IMR-90 (cell line): ENCODE data around the gene UBXN1. TPM values are rescaled to one million over a fixed set of nuclear protein-coding genes. Genes with fewer than 3 reads are reported as not detected.

Experiments used
- ATAC-seq: fragments of 200-7000 bp; cut with Tn5 transposase; 2 replicates; pipeline ENCODE4 v1.9.1; 2020; ENCODE audit warnings: low read depth, mild to moderate bottlenecking, moderate library complexity
- BruUV-seq: library from RNA; stranded (reverse); fragments of 400-500 nt; replicated peaks from 2 replicates; lab custom pipeline; 2021; lab: Mats Ljungman, UMichigan
- CTCF ChIA-PET: fragments of 300-600 bp; formaldehyde crosslinking; extraction: SDS; loops from one replicate; lab custom pipeline; 2021; ENCODE audit warnings: antibody characterized with exemption; lab: Yijun Ruan, JAX
- POLR2A ChIA-PET: fragments of 300-600 bp; sonication (Branson Sonifier 250); formaldehyde crosslinking; loops from one replicate; lab custom pipeline; 2022; ENCODE audit warnings: antibody characterized with exemption; ENCODE audit not compliant: unreplicated experiment; lab: Charles Lee
- DNase-seq: peaks from one replicate; pipeline ENCODE4 v3.0.0; 2013
- H2AFZ ChIP-seq: replicated peaks from 2 replicates; pipeline ENCODE3; 2013; ENCODE audit warnings: low read length, mild to moderate bottlenecking; ENCODE audit not compliant: poor library complexity
- H2AK5ac ChIP-seq: 2 replicates; pipeline ENCODE4 v1.6.1; 2013; ENCODE audit warnings: low read depth, low read length, inconsistent platforms
- H2AK9ac ChIP-seq: replicated peaks from 2 replicates; pipeline ENCODE3; 2013; ENCODE audit warnings: mild to moderate bottlenecking, low read depth, low read length, moderate library complexity; ENCODE audit not compliant: poor library complexity
- H2BK120ac ChIP-seq: 2 replicates; pipeline ENCODE4 v1.6.1; 2013; ENCODE audit warnings: low read depth, low read length, inconsistent platforms
- H2BK15ac ChIP-seq: 3 replicates; pipeline ENCODE4 v1.6.1; 2013; ENCODE audit warnings: low read depth, low read length, inconsistent platforms
- H2BK20ac ChIP-seq: 2 replicates; pipeline ENCODE4 v1.6.1; 2013; ENCODE audit warnings: low read depth, mild to moderate bottlenecking, inconsistent platforms, low read length, moderate library complexity
- H2BK5ac ChIP-seq: 2 replicates; pipeline ENCODE4 v1.6.1; 2013; ENCODE audit warnings: mild to moderate bottlenecking, low read depth, low read length, inconsistent platforms; ENCODE audit not compliant: poor library complexity, severe bottlenecking
- H3K14ac ChIP-seq: replicated peaks from 2 replicates; pipeline ENCODE4 v1.6.1; 2013; ENCODE audit warnings: low read depth, low read length, inconsistent platforms
- H3K18ac ChIP-seq: 2 replicates; pipeline ENCODE4 v1.6.1; 2013; ENCODE audit warnings: low read depth, low read length, control low read depth
- H3K23ac ChIP-seq: 2 replicates; pipeline ENCODE4 v1.6.1; 2013; ENCODE audit warnings: low read depth, low read length, inconsistent platforms
- H3K27ac ChIP-seq: 2 replicates; pipeline ENCODE4 v1.5.1; 2013; ENCODE audit warnings: mild to moderate bottlenecking, control low read depth, low read length; ENCODE audit not compliant: insufficient read depth
- H3K27me3 ChIP-seq: 2 replicates; pipeline ENCODE4 v1.6.1; 2013; ENCODE audit warnings: low read length; ENCODE audit not compliant: control insufficient read depth, insufficient read depth
- H3K36me3 ChIP-seq: 2 replicates; pipeline ENCODE4 v1.6.1; 2013; ENCODE audit warnings: low read length, mixed read lengths; ENCODE audit not compliant: control insufficient read depth, insufficient read depth
- H3K4ac ChIP-seq: 2 replicates; pipeline ENCODE4 v1.6.1; 2013; ENCODE audit warnings: low read depth, low read length, inconsistent platforms
- H3K4me1 ChIP-seq: 2 replicates; pipeline ENCODE4 v1.6.1; 2013; ENCODE audit warnings: low read length, mixed read lengths; ENCODE audit not compliant: control insufficient read depth, insufficient read depth
- H3K4me2 ChIP-seq: 2 replicates; pipeline ENCODE4 v1.6.1; 2013; ENCODE audit warnings: low read depth, mild to moderate bottlenecking, control low read depth, low read length, moderate library complexity
- H3K4me3 ChIP-seq: 2 replicates; pipeline ENCODE4 v1.5.1; 2013; ENCODE audit warnings: low read depth, mild to moderate bottlenecking, control low read depth, low read length, moderate library complexity; ENCODE audit not compliant: insufficient read depth
- H3K56ac ChIP-seq: 2 replicates; pipeline ENCODE4 v1.6.1; 2013; ENCODE audit warnings: low read length, inconsistent platforms; ENCODE audit not compliant: insufficient read depth; ENCODE audit errors: extremely low read depth
- H3K79me1 ChIP-seq, 2 experiments: 2 replicates each; pipeline ENCODE4 v1.6.1; 2013; ENCODE audit warnings: low read length in 2 of 2, inconsistent platforms in 1 of 2, low read depth in 1 of 2
- H3K9ac ChIP-seq: 2 replicates; pipeline ENCODE4 v1.6.1; 2013; ENCODE audit warnings: low read depth, low read length, control low read depth
- H3K9me1 ChIP-seq: 2 replicates; pipeline ENCODE4 v1.6.1; 2013; ENCODE audit warnings: low read length, inconsistent platforms; ENCODE audit not compliant: insufficient read depth
- H3K9me3 ChIP-seq: 2 replicates; pipeline ENCODE4 v1.6.1; 2013; ENCODE audit warnings: low read length; ENCODE audit not compliant: control insufficient read depth, insufficient read depth
- H4K20me1 ChIP-seq: 2 replicates; pipeline ENCODE4 v1.6.1; 2013; ENCODE audit warnings: low read length, inconsistent platforms; ENCODE audit not compliant: insufficient read depth
- H4K5ac ChIP-seq: 2 replicates; pipeline ENCODE4 v1.6.1; 2013; ENCODE audit warnings: mild to moderate bottlenecking, low read depth, low read length, control low read depth
- H4K8ac ChIP-seq, 2 experiments: 2 replicates each; pipeline ENCODE4 v1.6.1; 2013; ENCODE audit warnings: low read depth in 2 of 2, low read length in 2 of 2, control low read depth in 1 of 2, inconsistent platforms in 1 of 2
- H4K91ac ChIP-seq: 2 replicates; pipeline ENCODE4 v1.6.1; 2013; ENCODE audit warnings: low read depth, low read length, inconsistent platforms; ENCODE audit not compliant: insufficient read depth
- MXI1 ChIP-seq: IDR thresholded peaks from 2 replicates; pipeline ENCODE4 v1.6.1; 2012; ENCODE audit warnings: low read depth, mild to moderate bottlenecking, low read length, moderate library complexity, borderline replicate concordance
- SMC3 ChIP-seq: fragments of 150-350 bp; IDR thresholded peaks from 2 replicates; pipeline ENCODE4 v1.6.1; 2016; ENCODE audit warnings: low read depth, mild to moderate bottlenecking, antibody characterized with exemption, low read length, moderate library complexity
- WGBS, 2 experiments: methylation state at CpG; one replicate each; pipeline versions ENCODE4 v1.1.5 to v1.1.7; 2013; ENCODE audit warnings: missing lambda C conversion rate in 2 of 2; ENCODE audit not compliant: insufficient read length in 1 of 2; ENCODE audit errors: extremely low coverage in 2 of 2; 5-methylcytosine and 5-hydroxymethylcytosine counted together
- dilution Hi-C: fragments of 300-500 bp; cut with HindIII; formaldehyde crosslinking; loops from one replicate; pipeline ENCODE4 v1.14.3; 2018; ENCODE audit warnings: low sequenced_read_pairs; ENCODE audit not compliant: unreplicated experiment
- in situ Hi-C: fragments of 300-500 bp; cut with MboI; formaldehyde crosslinking; loops from 3 replicates; pipeline ENCODE4 v1.14.3; 2019; ENCODE audit warnings: low sequenced_read_pairs, inconsistent platforms, mixed read lengths
- intact Hi-C: fragments of 100-400 bp; cut with micrococcal nuclease; formaldehyde crosslinking; loops from 2 replicates; pipeline ENCODE4 v1.10.0; 2022
- polyA plus RNA-seq, 3 experiments: library from polyadenylated mRNA; depleted of rRNA; stranded (reverse); fragments of >200 nt; gene quantifications; 2 replicates each; pipeline ENCODE4 v1.2.3, GENCODE V29; 2012; ENCODE audit warnings: low replicate concordance in 1 of 3
- total RNA-seq: library from RNA; depleted of rRNA; stranded (reverse); fragments of >200 nt; gene quantifications from 2 replicates; pipeline ENCODE4 v1.2.3, GENCODE V29; 2012
- TF ChIP-seq, protein P1 (sequence below): fragments of 150-350 bp; IDR thresholded peaks from 2 replicates; pipeline ENCODE4 v1.6.1; 2016; ENCODE audit warnings: low read depth, mild to moderate bottlenecking, low read length, moderate library complexity, borderline replicate concordance

UBXN1 gene
- total and polyA plus RNA-seq, 2 of the 4 experiments (the other 2 are of a cell fraction): 50.0 to 81.6 TPM

DNA sequence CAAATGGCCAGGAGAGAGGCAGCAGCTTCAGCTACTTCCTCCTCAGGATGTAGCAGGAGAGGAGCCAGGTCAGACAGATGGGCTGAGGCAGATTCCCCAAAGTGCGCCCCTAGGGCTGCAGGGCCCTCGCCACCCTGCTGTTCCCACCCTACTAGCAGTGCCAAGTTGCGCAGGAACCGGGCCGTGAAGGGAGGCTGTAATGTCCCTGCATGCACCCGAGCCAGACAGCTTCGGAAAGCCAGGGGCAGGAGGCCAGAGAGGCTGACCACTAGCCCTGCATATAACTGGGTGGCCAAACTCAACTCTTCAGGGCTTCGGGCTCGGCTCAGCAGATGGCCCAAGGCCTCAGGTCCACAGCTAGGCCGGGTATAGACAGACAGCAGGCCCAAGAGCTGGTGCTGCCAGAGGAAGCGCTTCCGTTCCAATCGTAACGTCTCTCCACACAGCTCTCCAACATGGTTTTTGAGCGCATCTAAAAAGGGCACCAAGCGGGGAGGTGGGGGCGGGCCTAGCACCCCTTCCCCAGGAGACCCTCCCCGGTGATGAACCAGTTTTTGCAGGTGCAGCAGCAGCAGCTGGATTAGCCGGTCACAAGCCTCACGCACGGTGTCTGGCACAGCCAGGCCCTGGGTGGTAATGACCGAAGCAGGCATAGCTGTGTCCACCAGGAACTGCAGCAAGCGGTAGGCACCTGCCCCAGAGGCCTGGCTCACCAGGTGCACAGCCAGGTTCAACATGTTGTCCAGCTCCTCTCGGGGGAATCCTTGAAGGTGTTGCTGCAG, 30.5 kb downstream of the UBXN1 start:
- WGBS, 2 experiments: 95% methylated on average over 18 of the region's 24 CpGs; no CpG with 5 or more reads in 1 of the 2 experiments
- H3K27ac ChIP-seq: no peak overlapping the region
- H3K9ac ChIP-seq: no peak overlapping the region
- H3K23ac ChIP-seq: no peak overlapping the region
- H3K27me3 ChIP-seq: no peaks in the 10 kb centered on the region
- DNase-seq (no peak), ATAC-seq (no peak)
- no peak overlapping the region for H2AK9ac ChIP-seq
- dilution Hi-C loops (no loop called here), in situ Hi-C loops (no loop called here), intact Hi-C loops (no loop called here)
- no peak overlapping the region for H3K4me3 ChIP-seq
- H3K14ac ChIP-seq: no peak overlapping the region
- peaks cover 8% of the 10 kb centered on the region for H3K4me1 ChIP-seq
- H3K9me1 ChIP-seq: 0 out of 2 replicates have a peak, but pooled peaks cover 7% of the 10 kb centered on the region
- no peak overlapping the region for H2AFZ ChIP-seq
- H3K36me3 ChIP-seq: peaks cover 32% of the 10 kb centered on the region
- H3K56ac ChIP-seq: no peak overlapping the region
- peaks cover 17% of the 10 kb centered on the region for H4K20me1 ChIP-seq
- ChIA-PET CTCF (no interaction called here), POLR2A (no interaction called here)
- H4K8ac ChIP-seq: no peak overlapping the region
- H3K4ac ChIP-seq: no peak overlapping the region
- BruUV-seq: no TSS peak
- peaks cover 6 to 57% of the 10 kb centered on the region in 2 experiments for H3K79me1 ChIP-seq
- H4K5ac ChIP-seq: no peak overlapping the region
- H2BK20ac ChIP-seq: no peak overlapping the region
- TF ChIP-seq MXI1 (no peak), SMC3 (no peak)
- TF ChIP-seq, protein P1, sequence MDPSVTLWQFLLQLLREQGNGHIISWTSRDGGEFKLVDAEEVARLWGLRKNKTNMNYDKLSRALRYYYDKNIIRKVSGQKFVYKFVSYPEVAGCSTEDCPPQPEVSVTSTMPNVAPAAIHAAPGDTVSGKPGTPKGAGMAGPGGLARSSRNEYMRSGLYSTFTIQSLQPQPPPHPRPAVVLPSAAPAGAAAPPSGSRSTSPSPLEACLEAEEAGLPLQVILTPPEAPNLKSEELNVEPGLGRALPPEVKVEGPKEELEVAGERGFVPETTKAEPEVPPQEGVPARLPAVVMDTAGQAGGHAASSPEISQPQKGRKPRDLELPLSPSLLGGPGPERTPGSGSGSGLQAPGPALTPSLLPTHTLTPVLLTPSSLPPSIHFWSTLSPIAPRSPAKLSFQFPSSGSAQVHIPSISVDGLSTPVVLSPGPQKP: no peak
- no peak overlapping the region for H2BK15ac ChIP-seq
- no peak overlapping the region for H2BK5ac ChIP-seq
- H4K91ac ChIP-seq: no peak overlapping the region
- H2AK5ac ChIP-seq: no peak overlapping the region
- no peak overlapping the region for H3K18ac ChIP-seq
- no peak overlapping the region for H2BK120ac ChIP-seq
- H3K9me3 ChIP-seq: no peaks in the 10 kb centered on the region
- H3K4me2 ChIP-seq: no peak overlapping the region
